A673 (cell line): ENCODE data around the gene GFRA3.

Experiments
- CTCF ChIP-seq: fragments of 300-800, 200-600 bp; sonication (generic); conservative IDR thresholded peaks from 2 replicates; pipeline ENCODE4 v1.5.1; 2017; ENCODE audit warnings: low read depth, mild to moderate bottlenecking, antibody characterized with exemption, low read length, moderate library complexity, mixed read lengths
- EZH2 ChIP-seq: fragments of 200-600 bp; sonication (generic); IDR thresholded peaks from 2 replicates; pipeline ENCODE4 v1.6.1; 2017; ENCODE audit warnings: borderline replicate concordance, low read depth, mild to moderate bottlenecking, mixed read lengths, antibody characterized with exemption, low read length; ENCODE audit not compliant: poor library complexity, severe bottlenecking

GRCh38 chr5:138287246-138287645, 12.8 kb upstream of the GFRA3 start:
- no peak for TF ChIP-seq EZH2
- TF ChIP-seq CTCF, result no peak
